Measurements from ENCODE around the gene KMT2D.

Gene KMT2D

GRCh38 chr12:49033611-49034285 lies 26.8 kb downstream of the KMT2D start:
- no peak for DNase-seq

DNA sequence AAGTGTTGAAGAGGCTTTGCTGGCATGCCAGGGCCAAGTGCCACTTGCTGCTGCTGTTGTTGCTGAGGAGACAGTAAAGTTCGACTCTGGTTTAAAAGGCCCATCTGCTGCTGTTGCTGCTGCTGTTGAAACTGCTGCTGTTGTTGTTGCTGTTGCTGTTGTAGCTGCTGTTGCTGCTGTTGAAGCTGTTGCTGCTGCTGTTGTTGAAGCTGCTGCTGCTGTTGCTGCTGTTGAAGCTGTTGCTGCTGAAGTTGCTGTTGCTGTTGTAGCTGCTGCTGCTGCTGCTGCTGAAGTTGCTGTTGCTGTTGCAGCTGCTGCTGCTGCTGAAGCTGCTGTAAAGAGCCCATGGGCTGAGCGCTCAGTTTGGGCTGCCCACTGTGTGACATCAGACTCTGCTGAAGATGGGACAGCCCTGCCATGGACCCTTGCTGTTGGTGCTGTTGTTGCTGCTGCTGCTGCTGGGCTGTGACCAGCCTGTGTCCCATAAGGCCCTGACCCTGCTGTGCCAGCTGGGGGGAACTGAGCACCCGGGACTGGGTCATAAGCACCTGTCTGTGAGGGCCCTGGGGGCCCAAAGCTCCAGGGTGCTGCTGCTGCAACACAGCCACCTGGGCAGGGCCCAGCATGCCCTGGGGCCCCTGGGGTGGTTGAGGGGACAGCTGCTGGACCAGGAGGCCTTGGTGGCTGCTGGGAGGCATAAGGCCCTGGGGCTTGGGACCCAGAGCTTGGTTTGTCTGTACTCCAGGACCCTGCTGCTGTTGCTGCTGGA lies 27.7 kb downstream of the KMT2D start:
- DNase-seq: no peak

DNA sequence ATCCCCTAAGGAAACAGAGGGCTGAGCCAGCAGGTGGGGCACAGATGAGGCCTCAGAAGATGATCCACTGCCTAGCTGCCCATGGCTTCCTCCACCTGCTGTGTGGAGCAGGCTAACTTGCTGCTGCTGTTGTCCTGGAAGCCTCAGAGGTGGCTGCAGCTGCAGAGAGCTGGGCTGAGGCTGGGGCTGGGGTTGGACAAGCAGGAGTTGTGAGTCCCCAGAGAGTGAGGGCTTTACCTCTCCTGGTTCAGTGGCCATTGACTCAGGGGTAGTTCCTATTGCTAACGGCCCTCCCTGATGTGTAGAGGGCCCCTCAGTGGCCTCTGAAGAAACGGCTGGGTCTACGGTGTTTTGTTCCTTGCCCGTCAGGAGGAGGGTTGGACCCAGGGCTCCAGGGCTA lies 28.3 kb downstream of the KMT2D start:
- DNase-seq: no peak

DNA sequence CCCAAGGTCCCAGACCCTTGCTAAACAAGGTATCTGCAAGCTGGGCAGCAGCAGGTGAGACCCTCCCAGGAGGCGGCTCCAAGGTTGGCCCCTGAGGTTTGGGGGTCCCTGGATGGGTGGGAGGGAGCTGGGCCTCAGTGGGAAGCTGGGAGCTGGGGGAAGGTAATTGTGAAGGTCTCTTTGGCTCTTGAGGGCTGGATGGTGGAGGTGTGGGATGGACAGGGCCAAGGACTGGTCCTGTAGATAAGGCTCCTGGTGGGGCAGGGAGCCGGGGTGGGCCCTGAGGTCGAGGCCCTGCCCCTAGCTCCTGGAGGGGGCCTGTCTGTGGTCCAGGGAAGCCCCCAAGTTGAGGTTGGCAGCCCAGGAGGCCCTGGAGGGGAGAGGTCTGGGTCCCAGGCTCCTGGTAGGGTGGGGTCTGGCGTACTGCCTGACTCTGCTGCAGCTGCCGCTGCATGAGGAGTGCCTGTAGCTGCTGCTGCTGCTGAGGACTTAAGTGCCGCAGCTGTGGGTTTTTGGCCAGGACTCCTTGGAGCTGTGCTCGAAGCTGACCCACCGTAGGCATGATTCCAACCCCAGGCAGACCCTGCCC lies 28.9 kb downstream of the KMT2D start:
- DNase-seq: no peak

- DNase-seq: no peak
Observed at GRCh38 chr12:49030714-49031572, 29.7 kb downstream of the KMT2D start.

DNA sequence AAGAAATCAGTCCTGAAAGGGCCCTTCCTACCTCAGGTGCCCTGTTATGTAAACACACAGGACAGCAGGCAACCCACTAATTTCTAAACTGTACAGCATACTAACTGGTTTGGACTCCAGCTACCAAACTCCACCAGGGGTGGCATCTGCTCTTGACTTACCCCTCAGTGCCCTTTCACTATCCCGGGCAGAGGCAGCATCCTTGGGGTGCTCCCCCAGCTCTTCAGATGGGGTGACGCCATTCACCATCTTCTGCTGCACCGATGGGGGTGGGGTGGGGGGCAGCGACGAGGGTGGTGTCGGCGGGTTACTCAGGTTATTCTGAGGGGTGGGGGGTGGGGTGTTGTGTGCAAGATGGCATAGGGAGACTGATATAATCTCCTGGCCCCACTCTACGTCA lies 30.5 kb downstream of the KMT2D start:
- DNase-seq: no peak

GRCh38 chr12:49028666-49029275 lies 31.8 kb downstream of the KMT2D start:
- DNase-seq: no peak

GRCh38 chr12:49027846-49028555 lies 32.6 kb downstream of the KMT2D start:
- no peak for DNase-seq

GRCh38 chr12:49026678-49027480 lies 33.7 kb downstream of the KMT2D start:
- DNase-seq: no peak

DNA sequence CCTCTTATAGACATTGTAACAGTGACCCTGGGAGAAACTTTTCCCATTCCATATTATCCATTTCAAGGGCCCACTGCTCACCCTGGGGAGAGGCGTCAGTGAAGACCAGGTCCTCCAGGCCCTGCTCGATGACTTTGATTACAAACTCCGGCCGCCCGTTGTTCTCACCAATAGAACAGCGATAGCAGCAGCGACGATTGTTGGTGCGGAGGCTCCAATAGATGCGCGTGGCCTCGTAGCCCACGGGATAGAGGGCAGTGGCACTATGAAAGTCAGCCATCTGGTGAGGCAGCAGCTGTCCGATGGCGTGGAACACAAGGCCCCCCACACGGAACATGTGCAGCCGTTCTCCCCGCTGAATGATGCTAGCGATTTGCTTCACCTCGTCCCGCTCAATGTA lies 34.5 kb downstream of the KMT2D start:
- no peak for DNase-seq

DNA sequence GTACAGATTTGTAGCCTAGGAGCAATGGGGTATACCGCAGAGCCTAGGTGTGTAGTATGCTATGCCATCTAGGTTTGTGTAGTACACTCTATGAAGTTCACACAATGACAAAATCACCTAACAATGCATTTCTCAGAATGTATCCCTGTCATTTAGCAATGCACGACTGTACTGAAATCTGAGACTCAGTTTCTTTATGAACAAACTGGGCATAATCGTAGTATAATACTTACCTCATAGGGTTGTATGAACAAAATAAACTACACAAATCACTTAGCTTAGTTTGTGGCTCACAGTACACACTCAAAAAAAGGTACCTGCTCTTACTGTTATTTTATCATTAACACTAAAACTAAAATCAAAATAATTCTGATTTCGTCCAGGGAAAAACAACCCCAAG lies 35.1 kb downstream of the KMT2D start:
- no peak for DNase-seq

DNA sequence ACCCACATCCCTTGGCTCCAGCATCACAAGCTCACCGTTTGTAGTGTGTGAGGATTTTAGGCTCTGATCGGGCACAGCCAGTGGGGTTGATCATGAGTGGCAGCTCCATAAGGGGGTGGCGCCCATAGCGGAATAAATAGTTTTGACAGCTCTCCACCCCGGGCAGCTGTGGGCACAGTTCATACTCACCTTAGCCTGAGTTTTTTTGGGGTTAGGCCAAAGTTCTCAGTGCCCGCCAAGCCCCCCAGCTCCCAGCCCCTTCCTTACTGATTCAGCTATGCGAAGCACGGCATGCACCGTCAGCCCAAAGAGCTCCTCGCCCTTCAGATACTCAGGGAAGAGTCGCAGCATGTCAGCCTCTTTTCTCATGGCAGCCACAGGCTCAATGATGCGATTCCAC lies 36.1 kb downstream of the KMT2D start:
- DNase-seq: no peak

GRCh38 chr12:49023812-49024211 lies 36.8 kb downstream of the KMT2D start:
- no peak for DNase-seq

GRCh38 chr12:49022558-49023178 lies 37.9 kb downstream of the KMT2D start:
- DNase-seq: no peak

DNA sequence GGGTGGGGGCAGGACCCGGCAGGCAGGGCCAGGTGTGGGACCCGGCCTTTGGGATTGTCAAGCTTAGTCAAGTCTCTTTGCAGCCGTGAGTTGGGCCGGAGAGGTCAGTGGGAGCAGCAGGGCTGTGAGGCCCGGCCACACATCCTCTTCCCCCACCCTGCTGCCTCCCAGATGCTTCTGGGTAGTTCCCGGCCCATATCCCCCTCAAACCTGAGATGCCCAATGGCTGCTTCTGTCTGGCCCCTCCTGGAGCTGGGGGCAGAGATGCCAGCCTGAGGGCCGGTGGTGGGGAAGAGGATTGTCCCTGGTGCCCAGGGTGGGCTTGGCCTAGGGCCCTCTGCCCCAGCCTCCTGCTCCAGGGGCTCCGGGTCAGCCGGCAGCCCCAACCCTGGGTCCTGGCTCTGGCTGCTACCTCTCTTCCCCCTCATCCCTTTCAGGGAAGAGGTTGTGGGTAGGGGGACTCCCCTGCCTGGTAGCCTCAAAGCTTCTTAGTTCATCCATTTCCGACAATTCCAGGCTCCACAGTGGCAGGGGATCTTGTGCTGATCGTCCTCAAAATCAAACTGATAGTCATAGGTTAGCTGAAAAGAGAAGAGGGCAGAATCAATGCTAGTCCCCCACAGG lies 39.2 kb downstream of the KMT2D start:
- no peak for DNase-seq

DNA sequence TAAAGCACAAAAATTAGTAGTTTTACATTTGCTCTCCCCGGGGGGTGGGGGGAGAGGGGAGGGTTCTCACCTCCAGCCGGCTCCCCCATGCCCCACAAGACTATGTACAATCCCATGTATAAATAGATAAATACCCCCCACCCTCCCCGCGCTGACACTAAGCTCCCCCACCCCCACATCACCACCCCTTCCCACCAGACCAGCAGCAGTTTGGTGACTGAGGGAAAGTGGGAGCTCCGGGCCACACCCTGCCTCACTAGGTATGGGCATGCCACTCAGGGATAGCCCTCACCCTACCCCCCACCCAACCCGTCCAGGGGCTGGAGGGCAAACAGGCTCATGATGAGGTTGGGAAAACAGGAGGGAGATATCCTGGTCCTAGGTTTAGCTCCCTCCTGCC lies 40.2 kb downstream of the KMT2D start:
- DNase-seq: no peak

- no peak for DNase-seq
Observed at GRCh38 chr12:49019443-49020324, 40.9 kb downstream of the KMT2D start.

GRCh38 chr12:49019120-49019430 lies 41.5 kb downstream of the KMT2D start:
- DNase-seq: no peak
